ENCODE measurements around the gene CSRP1.
"Not testable (repeated sequence)": the region's sequence is repeated elsewhere in the genome, so short reads cannot be mapped to it uniquely, and the experiment has no call there.

The CSRP1 gene

DNA sequence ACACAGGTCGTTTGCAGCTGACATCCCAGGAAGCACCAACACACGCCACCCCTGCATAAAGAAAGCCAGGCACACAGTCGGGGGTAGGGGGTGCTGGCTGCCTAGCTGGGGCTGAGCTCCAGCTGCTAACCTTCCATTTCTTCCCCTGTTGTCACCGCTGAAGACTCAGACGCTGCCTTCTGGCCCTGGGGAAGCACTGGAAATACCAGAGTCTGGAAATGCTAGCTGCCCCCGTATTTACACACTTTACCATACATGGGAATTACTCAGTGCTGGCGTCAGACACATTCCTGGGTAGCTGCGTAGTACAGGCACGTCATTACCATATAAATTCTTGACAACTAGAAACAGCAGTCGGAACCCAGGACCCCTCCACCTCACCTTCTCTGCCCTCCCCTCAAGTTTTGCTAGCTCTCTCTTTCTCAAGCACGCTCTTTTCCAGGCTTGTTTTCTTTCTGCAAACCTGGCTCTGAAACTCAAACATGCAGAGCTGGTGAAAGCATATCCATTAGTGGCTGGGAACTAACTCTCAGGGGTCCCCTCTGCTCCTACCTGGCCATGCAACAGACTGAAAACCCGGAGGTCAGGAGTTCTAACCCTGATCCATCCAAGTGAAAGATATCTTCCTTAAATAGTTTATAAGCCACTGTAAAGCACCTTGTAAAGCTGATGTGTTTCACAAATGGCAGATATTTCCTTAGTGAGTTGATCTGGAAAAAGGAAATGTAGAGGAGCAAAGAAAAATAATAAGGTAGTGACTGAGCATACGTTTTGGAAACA, 3.3 kb downstream of the CSRP1 start:
- in situ Hi-C loops (cut with HindIII; ENCODE audit: low pct_ligation_motif_present, low pct_unique_long_range_greater_than_20kb, low sequenced_read_pairs) = no loop called here
- no peak for DNase-seq

DNA sequence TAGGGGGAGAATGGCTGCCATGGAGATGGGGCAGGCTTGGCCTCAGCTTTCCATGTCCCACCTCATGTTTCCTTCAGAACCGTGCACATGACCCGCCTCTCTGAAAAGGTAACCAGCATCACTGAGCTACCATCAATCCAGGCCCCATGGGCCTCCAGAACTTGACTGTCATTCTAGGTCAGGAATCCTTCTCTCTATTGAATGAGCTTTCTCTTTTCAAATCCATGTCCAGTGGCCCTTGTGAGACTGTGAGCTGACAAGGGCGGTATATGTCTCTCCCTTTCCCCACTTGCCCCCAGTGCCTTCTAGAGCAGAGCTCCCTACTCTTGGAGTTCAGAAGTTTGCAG, 4.4 kb downstream of the CSRP1 start:
- in situ Hi-C loops (cut with HindIII; ENCODE audit: low pct_ligation_motif_present, low pct_unique_long_range_greater_than_20kb, low sequenced_read_pairs) = no loop called here

DNA sequence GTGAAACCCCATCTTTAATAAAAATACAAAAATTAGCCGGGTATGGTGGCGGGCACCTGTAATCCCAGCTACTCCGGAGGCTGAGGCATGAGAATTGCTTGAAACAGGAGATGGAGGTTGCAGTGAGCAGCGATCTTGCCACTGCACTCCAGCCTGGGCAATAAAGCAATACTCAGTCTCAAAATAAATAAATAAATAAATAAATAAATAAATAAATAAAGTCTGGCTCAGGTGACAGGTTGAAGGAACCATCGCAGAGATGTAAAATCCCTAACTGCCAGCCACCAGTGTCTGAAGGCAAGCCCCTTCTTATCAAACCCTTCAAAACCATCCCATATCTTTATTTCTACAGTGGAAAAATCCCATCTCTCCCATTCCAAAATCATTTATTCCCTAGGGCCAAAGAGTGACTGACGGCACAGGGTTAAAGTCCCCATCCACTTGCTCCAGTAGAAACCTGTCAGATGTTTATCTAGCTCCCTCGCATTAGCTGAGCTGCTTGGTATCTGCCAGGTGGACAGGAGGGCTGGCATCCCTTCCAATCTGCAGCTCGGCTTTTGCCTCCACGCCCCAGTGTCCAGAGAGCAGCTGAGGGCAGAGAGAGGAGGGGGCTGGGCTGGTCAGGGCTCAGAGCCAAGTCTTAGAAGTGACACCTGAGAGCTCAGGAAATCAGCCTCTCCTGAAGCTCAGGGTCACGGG, 5.0 kb downstream of the CSRP1 start:
- in situ Hi-C loops (cut with HindIII; ENCODE audit: low pct_ligation_motif_present, low pct_unique_long_range_greater_than_20kb, low sequenced_read_pairs) = no loop called here
- DNase-seq = no peak

More for the DNA sequence above, 4.4 kb downstream of the CSRP1 start:
- no peak for DNase-seq

DNA sequence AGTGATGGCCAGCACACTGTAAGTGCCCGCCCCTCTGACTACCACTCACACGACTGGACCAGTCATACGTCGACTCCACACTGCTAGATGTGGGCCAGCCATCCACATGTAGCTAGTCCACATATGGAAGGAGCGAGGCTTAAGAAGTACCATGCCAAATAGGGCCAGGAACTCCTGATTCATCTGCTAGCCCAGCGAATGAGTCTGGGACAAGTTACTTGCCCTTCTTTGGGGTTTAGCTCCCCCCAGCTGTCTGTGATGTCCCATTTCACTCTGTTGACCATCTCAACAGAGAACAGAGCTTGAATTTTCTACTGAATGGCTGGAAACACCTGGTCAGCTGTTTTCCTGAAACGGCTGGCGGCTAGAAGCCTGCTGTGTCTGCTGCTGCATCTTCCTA, 5.8 kb downstream of the CSRP1 start:
- no peak for DNase-seq
- in situ Hi-C loops (cut with HindIII; ENCODE audit: low pct_ligation_motif_present, low pct_unique_long_range_greater_than_20kb, low sequenced_read_pairs) = no loop called here

DNA sequence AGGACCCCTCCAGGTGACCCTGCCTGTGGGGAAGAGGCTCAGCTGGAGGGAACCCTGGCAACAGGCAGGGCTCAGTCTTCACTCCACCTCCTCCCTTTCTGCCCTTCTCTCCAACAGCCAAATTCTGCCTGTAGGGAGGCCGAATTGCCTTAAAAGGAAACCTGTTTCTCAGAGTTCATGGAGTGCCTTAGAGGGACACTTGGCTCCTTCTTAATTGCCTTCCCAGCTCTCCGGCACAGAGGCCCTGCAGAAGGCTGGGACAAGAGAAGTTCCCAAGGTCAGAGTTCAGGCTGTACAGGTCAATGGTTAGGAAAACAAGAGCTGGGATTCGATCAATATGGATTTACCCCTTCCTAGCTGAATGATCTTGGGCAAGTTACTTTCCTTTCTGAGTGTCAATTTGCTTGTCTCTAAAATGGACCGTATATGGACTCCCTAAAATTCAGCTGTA, 6.2 kb downstream of the CSRP1 start:
- DNase-seq = no peak
- in situ Hi-C loops (cut with HindIII; ENCODE audit: low pct_ligation_motif_present, low pct_unique_long_range_greater_than_20kb, low sequenced_read_pairs) = no loop called here

DNA sequence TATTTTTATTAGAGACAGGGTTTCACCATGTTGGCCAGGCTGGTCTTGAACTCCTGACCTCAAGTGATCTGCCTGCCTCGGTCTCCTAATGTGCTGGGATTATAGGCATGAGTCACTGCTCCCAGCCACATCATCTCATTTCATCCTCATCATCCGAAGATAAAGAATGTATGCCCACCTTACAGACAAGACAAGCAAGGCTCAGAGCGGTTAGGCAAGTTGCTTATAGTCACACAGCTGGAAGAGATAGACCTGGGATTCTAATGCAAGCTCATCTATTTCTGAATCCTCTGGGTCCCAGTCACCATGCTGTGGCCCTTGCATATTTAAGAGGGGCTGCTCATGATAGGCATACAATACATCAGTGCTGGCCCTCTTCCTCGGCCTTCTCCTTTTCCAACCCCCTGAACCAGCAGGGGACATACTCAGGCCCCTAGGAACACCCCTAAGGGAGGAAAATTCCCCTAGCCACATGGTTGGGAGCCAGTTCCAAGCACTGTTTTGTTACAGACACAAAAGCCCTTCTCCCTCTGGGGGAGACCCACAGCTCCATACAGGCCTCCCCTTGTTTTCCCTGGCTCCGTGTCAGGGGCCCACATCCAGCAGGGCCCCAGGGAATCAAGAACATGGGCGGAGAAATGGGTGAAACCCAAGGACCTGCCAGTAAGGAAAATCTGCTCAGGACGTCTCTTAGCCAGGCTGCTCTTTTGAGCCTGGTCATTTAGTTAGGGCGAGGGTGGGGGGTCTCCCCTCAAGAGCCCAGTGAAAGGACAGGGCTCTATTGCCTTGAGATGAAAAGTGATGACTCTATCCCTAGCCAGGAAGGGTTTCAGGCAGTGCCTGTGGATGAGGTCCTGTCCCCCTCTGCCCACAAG, 6.9 kb downstream of the CSRP1 start:
- DNase-seq = no peak
- in situ Hi-C loops (cut with HindIII; ENCODE audit: low pct_ligation_motif_present, low pct_unique_long_range_greater_than_20kb, low sequenced_read_pairs) = no loop called here

DNA sequence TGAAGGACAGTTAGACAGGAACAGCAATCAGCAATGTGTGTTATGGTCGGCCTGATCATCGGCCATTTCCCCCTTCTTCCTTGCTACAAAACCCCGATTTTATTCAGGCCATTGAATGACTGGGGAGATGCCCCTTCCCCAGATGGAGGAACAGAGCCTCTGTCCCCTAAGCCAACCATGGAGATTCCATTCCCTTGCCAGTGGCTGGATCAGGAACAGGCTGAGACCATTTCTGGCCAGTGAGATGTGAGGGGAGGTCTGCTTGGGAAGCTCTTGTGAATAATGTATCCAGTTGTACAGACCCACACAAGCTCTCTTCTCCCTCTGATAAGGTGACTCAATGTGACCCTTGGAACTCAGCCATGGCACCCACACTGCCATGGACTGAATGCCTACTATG, 7.7 kb downstream of the CSRP1 start:
- no peak for DNase-seq
- in situ Hi-C loops (cut with HindIII; ENCODE audit: low pct_ligation_motif_present, low pct_unique_long_range_greater_than_20kb, low sequenced_read_pairs) = no loop called here

DNA sequence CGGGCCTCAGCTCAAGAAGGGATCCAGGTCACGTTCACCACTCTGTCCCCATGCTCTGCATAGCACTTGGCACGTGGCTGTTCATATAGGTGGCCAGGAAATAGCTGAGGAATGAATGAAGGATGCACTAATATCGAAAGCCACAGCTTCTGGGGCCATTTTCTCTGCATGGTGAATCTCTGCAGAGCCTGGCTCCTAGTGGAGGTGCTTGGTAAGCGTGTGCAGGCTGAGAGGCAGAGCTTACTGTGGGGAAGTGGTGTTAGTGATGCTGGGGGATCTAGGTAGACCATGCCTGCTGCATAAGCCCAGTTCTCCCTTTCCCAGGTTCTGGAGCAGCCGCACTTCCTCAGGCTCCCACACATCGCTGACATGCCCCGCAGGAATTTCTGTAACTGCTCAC, 8.3 kb downstream of the CSRP1 start:
- in situ Hi-C loops (cut with HindIII; ENCODE audit: low pct_ligation_motif_present, low pct_unique_long_range_greater_than_20kb, low sequenced_read_pairs) = no loop called here
- DNase-seq = no peak

DNA sequence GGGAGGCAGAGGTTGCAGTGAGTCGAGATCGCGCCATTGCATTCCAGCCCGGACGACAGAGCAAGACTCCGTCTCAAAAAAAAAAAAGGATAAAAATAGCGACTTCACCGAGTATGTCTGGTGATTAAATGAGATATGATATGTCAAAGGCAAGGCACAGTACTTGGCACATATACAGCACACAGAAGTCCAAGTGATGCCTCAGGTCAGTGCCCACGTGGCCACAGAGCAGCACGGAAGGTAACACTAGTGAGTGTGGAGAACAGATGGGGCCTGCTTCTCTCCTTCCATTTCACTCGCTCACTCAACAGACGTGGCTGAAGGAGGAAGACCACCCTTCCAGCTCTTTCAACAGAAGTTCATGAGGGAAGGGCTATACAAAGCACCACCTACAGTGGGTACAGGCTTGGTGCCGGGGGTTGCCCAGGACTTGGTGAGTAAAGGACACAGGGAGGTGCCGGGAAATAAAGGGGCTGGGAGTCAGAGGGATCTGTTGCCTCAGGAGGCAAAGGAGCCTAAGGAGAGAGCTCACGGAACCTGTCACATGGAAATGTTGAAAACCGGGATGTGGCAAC, 8.9 kb downstream of the CSRP1 start:
- in situ Hi-C loops (cut with HindIII; ENCODE audit: low pct_ligation_motif_present, low pct_unique_long_range_greater_than_20kb, low sequenced_read_pairs) = no loop called here
- no peak for DNase-seq

DNA sequence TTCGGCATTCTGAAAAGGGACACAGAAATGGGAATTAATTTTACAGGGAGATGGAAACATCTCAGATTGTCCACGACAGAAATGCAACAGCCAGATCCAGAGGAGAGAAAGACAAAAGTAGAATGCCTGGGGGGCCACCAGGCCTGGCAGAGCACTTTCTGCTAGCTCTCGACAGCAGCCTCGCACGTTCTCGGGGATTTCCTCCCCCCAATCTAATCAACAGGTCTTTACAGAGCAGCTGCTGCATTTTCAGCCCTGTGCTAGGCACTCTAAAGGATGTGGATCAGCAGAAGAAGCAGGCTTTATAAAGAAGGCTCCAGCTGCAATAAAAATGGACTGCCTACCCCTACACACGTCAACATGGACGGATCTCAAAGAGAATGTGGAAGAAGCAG, 10.6 kb downstream of the CSRP1 start:
- in situ Hi-C loops (cut with HindIII; ENCODE audit: low pct_ligation_motif_present, low pct_unique_long_range_greater_than_20kb, low sequenced_read_pairs) = no loop called here
- DNase-seq = no peak

DNA sequence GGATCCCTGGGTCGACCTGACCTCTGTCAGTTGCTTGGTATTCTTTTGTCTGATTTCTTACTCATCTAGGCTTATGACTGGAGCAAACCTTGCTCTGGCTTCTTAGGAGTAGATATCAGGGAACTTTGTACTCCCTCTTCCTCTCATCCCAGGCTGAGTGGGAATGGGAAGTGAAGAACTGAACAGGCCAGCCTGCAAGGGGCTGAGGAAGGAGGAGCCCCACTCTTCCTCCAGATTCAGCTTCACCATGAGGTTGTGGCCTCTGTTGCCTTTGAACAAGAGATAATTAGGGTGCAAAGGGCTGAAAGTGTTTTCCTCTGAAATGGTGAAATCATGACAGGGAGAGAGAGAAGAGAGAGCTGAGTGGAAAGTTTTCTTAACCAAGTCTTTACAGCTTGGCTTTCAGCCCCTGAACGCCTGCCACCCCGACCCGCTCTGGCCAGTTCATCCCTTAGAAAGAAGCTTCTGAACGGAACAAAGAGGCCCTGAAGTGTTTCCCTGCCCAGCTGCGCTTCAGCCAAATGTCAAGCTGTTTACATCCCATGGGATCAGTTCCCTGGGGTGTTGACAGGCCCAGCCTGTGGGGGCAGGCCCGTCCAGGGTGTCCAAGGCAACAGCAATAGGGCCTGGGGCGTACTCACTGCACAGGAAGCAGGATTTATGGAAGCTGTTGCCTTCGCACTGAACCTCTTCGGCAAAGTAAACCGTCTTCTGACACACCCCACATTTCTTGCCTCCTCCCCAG, 11.2 kb downstream of the CSRP1 start:
- no peak for DNase-seq
- in situ Hi-C loops (cut with HindIII; ENCODE audit: low pct_ligation_motif_present, low pct_unique_long_range_greater_than_20kb, low sequenced_read_pairs) = no loop called here

DNA sequence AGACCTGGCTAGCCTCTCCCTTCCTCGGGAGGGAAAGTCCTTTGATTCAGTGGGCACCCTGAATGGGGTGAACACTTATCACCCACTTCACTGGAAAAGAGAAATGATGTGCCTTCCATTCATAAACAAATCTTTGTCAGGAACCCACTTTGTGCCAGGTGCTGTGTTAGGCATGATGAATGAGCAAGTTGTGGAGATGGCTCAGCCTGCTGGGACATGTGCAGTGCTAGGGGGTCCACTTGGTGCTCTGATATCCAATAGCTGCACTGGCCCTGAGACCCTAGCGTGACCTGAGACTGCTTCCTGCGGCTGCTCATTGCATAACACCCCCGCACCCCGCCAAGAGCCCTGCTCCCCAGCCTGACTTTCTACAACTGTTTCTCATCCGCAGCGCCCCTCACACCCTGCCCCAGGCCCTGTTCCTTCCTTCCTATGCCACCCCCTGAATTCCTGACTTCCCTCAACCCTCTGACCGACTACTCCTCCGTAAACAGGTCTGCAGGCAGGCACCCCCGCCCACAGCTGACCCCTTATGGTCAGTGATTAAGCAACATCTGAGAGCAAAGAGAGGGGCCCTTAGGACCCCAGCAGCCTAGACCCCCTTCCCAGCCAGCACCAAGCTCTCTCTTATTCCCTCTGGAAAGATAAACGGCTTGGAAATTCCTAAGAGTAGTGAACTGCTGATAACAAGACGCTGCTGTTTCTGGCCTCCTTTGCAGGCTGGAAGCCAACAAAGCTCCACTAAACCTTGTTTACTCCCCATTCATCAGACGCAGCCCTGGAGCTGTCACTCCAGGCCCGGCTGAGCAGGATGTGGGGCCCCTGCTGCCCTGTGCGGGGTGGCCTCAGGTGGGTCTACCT, 12.9 kb downstream of the CSRP1 start:
- in situ Hi-C loops (cut with HindIII; ENCODE audit: low pct_ligation_motif_present, low pct_unique_long_range_greater_than_20kb, low sequenced_read_pairs) = no loop called here
- no peak for DNase-seq

DNA sequence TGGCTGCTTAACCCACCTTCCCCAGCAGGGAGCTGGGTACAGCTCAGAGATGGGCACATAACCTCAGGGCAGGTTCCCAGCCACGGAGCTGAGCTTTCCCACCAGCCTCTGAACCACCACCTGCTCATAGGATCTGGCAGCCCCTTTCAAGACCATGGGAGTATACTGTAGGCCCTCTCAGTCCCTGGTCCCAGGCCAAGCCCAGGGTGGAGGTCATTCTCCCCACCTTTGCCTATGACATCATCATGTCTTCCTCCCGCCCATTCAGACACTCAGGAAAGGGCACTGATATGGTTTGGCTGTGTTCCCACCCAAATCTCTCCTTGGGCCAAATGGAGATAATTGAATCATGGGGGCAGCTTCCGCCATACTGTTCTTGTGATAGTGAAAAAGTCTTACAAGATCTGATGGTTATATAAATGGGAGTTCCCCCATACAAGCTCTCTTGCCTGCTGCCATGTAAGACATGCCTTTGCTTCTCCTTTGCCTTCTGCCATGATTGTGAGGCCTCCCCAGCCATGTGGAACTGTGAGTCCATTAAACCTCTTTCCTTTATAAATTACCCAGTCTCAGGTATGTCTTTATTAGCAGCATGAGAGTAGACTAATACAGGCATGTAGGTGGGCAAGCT, 13.8 kb downstream of the CSRP1 start:
- in situ Hi-C loops (cut with HindIII; ENCODE audit: low pct_ligation_motif_present, low pct_unique_long_range_greater_than_20kb, low sequenced_read_pairs); DNase-seq: not testable (repeated sequence)

DNA sequence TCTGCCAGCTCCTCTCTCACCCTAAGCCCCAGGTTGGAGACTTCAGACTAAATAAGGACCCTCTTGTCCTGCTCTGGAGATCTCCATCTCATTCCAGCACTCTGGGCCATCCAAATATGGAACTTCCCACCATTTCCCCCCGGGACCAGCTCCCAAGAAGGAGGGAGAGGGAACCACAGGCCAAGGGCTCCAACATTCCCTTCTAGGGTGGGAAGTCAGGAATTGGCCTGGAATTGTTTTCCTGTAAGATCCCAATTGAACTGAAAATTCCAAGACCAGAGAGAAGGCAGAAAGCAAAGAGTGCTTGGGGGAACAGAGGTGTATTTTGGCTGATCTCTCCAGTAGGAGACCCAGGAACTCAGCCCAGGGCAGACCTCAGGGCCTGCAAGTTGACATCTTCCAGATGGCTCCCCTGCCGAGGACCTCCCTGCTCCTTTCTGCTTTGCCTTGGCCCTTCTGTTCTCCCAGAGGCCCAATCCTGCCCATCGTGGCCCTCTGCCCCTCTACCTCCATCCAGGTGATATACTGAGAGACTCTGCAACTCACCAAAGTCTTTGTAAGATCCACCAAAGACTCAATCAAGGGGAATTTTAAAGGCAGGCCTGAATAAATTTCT, 14.9 kb downstream of the CSRP1 start:
- in situ Hi-C loops (cut with HindIII; ENCODE audit: low pct_ligation_motif_present, low pct_unique_long_range_greater_than_20kb, low sequenced_read_pairs) = no loop called here
- no peak for DNase-seq

DNA sequence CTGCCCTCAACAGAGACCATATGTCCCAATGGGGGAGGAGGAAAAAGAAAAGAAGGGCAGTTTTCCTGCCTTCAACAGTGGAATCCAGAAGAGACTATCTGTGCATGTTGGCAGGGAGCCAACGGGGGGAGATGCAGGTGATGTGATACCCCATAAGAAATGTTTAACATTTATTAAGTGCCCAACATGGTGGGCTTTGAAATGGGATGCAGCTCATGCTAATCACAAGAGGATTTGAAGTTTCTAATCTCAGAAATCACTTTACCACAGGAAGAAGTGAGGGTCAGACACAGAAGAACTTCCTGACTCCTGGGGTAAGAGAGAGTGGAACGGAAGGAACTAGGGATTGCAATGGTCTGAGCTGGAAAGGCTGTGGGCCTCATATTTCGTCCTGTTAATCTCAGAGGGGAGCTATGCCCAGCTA, 16.2 kb downstream of the CSRP1 start:
- no peak for DNase-seq
- in situ Hi-C loops (cut with HindIII; ENCODE audit: low pct_ligation_motif_present, low pct_unique_long_range_greater_than_20kb, low sequenced_read_pairs) = no loop called here

DNA sequence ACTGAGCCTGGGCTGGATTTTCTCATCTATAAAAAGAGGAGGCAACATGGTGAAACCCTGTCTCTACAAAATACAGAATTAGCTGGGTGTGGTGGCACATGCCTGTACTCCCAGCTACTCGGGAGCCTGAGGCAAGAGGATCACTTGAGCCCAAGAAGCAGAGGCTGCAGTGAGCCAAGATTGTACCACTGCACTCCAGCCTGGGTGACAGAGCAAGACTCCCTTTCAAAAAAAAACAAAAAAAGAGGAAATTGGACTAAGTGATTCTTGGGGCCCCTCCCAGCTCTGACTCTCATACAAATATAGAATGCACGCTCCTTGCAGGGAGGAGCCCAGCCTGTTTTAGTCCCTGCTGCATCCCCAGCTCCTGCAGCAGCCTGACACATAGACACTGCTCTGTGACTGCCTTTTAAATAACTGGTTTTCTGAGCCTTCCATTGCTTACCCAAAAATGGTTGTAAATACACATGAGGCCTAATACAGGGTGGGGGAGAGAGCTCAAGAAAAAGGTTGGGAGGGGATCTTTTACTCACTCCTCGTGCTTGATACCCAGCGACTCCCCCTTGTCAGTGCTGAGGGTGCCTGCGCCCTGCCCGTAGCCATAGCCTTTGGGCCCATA, 17.2 kb downstream of the CSRP1 start:
- in situ Hi-C loops (cut with HindIII; ENCODE audit: low pct_ligation_motif_present, low pct_unique_long_range_greater_than_20kb, low sequenced_read_pairs) = no loop called here

More for the DNA sequence above, 17.2 kb downstream of the CSRP1 start:
- no peak for DNase-seq

All from ACHN (cell line).